ENCODE results near the gene ETNK2. TPM values are rescaled to one million over a fixed set of nuclear protein-coding genes. Genes with fewer than 3 reads are reported as not detected.

ETNK2 gene
- polyA plus RNA-seq, 2 of the 4 experiments (the other 2 are of a cell fraction) = 3.4 to 5.2 TPM

DNA sequence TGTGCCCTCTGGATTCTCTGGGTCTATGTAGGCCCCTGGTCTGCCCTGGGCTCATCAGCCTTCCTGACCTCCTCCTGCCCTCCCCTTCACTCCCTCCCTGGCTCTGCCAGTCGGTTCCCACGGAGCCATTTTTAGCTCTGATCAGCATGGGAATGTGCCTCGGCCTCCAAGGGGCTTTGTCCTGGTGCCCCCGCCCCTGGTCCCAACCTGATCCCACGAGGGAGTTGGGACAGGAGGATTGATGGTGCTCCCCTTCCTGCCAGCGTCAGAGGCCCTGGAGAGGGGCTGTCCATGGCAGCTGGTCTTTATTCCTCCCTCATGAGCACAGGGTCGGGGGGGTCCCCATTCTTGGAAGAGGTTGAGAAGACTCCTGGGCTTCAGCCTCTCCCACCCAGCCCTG, 24.9 kb downstream of the ETNK2 start:
- Histone ChIP-seq H3K4me3 (no peak overlapping the region), H3K4me1 (peaks cover 31% of the 10 kb centered on the region), H3K9me3 (no peaks in the 10 kb centered on the region), H3K4me2 (no peak overlapping the region), H3K27ac (peak overlapping the region in 1 of 2 experiments; percentile 57; a peak in 3 of 6 replicates)
- TF ChIP-seq HDAC2 (IDR thresholded peaks at IDR 0.05) (no peak), PHF8 (IDR thresholded peaks at IDR 0.05; ENCODE audit: borderline replicate concordance, low read depth) (no peak), RARB (CRISPR knock-in tag; IDR thresholded peaks at IDR 0.05) (no peak), MAFK (IDR thresholded peaks at IDR 0.05; ENCODE audit: partially characterized antibody) (no peak), CBX8 (IDR thresholded peaks at IDR 0.05) (no peak)
- ATAC-seq = no peak
- WGBS (ENCODE audit: missing lambda C conversion rate) = 39% methylated on average over 7 of the region's 7 CpGs
- FAIRE-seq = no peak
- no peak for DNase-seq (ENCODE audit: low read depth in 1 of 2, low spot score in 1 of 2)
- ChIA-PET CTCF (interaction anchor here (0.5 to 32.2 kb wide), 12 partner anchors 8 to 319 kb away, joined by 3 to 757 read pairs (median 8); partner anchors contain the start of genes SNRPE and SOX13), POLR2A (interaction anchor here (1.1 to 3.9 kb wide), 2 partner anchors 54 to 255 kb away, joined by 4 to 40 read pairs; partner anchors contain the start of gene SOX13)

- Histone ChIP-seq H3K4me3 (no peak overlapping the region), H3K27ac (no peak overlapping the region), H3K4me1 (peaks cover 29% of the 10 kb centered on the region), H3K4me2 (no peak overlapping the region), H3K9me3 (no peaks in the 10 kb centered on the region)
- no peak for DNase-seq (ENCODE audit: low read depth in 1 of 2, low spot score in 1 of 2)
- CTCF ChIA-PET = interaction anchor here (0.5 to 32.2 kb wide), 6 partner anchors 8 to 260 kb away, joined by 3 to 757 read pairs (median 20); partner anchors contain the start of gene SNRPE
- TF ChIP-seq TP53 (CRISPR knock-in tag; IDR thresholded peaks at IDR 0.05) = no peak
- no peak for TF ChIP-seq EP300 (IDR thresholded peaks at IDR 0.05)
- no peak for TF ChIP-seq HEYL (CRISPR knock-in tag; IDR thresholded peaks at IDR 0.05)
- TF ChIP-seq, protein P1, sequence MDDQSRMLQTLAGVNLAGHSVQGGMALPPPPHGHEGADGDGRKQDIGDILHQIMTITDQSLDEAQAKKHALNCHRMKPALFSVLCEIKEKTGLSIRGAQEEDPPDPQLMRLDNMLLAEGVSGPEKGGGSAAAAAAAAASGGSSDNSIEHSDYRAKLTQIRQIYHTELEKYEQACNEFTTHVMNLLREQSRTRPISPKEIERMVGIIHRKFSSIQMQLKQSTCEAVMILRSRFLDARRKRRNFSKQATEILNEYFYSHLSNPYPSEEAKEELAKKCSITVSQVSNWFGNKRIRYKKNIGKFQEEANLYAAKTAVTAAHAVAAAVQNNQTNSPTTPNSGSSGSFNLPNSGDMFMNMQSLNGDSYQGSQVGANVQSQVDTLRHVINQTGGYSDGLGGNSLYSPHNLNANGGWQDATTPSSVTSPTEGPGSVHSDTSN (IDR thresholded peaks at IDR 0.05) = no peak
- no peak for TF ChIP-seq E2F6 (IDR thresholded peaks at IDR 0.05; ENCODE audit: borderline replicate concordance, low read depth)
- TF ChIP-seq ATOH8 (CRISPR knock-in tag; IDR thresholded peaks at IDR 0.05; ENCODE audit: low read depth) = no peak
- TF ChIP-seq HOXB13 (CRISPR knock-in tag; IDR thresholded peaks at IDR 0.05; ENCODE audit: low read depth) = no peak
- TF ChIP-seq RFX5 (IDR thresholded peaks at IDR 0.05) = no peak
- no peak for TF ChIP-seq BHLHE40 (IDR thresholded peaks at IDR 0.05; ENCODE audit: low read depth, low read length)
- no peak for TF ChIP-seq ZC3H11A (IDR thresholded peaks at IDR 0.05)
- TF ChIP-seq FOSL2 (IDR thresholded peaks at IDR 0.05) = no peak
- no peak for TF ChIP-seq FOSL2 (CRISPR knock-in tag; IDR thresholded peaks at IDR 0.05)
- TF ChIP-seq CEBPB (IDR thresholded peaks at IDR 0.05) = no peak
- TF ChIP-seq FOXS1 (CRISPR knock-in tag; IDR thresholded peaks at IDR 0.05) = no peak
- no peak for TF ChIP-seq CBX8 (IDR thresholded peaks at IDR 0.05)
- TF ChIP-seq, protein P2, sequence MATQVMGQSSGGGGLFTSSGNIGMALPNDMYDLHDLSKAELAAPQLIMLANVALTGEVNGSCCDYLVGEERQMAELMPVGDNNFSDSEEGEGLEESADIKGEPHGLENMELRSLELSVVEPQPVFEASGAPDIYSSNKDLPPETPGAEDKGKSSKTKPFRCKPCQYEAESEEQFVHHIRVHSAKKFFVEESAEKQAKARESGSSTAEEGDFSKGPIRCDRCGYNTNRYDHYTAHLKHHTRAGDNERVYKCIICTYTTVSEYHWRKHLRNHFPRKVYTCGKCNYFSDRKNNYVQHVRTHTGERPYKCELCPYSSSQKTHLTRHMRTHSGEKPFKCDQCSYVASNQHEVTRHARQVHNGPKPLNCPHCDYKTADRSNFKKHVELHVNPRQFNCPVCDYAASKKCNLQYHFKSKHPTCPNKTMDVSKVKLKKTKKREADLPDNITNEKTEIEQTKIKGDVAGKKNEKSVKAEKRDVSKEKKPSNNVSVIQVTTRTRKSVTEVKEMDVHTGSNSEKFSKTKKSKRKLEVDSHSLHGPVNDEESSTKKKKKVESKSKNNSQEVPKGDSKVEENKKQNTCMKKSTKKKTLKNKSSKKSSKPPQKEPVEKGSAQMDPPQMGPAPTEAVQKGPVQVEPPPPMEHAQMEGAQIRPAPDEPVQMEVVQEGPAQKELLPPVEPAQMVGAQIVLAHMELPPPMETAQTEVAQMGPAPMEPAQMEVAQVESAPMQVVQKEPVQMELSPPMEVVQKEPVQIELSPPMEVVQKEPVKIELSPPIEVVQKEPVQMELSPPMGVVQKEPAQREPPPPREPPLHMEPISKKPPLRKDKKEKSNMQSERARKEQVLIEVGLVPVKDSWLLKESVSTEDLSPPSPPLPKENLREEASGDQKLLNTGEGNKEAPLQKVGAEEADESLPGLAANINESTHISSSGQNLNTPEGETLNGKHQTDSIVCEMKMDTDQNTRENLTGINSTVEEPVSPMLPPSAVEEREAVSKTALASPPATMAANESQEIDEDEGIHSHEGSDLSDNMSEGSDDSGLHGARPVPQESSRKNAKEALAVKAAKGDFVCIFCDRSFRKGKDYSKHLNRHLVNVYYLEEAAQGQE (IDR thresholded peaks at IDR 0.05) = no peak
- TF ChIP-seq MYC (IDR thresholded peaks at IDR 0.05; ENCODE audit: borderline replicate concordance, low read length) = no peak
- no peak for TF ChIP-seq RCOR1 (IDR thresholded peaks at IDR 0.05; ENCODE audit: low read depth, low read length)
- POLR2A ChIA-PET = no interaction called here
- FAIRE-seq = no peak
- 76% methylated on average over 8 of the region's 8 CpGs for WGBS (ENCODE audit: missing lambda C conversion rate)
- no peak for ATAC-seq
Observed at GRCh38 chr1:204126386-204126785, 25.5 kb downstream of the ETNK2 start.

All from A549 (cell line).